OCI-LY7 (cell line): ENCODE data around the gene MRPL9. TPM values are rescaled to one million over a fixed set of nuclear protein-coding genes. Genes with fewer than 3 reads are reported as not detected.

Experiments
- BruUV-seq: library from RNA; stranded (reverse); fragments of 400-500 nt; replicated peaks from 2 replicates; lab custom pipeline; 2021; lab: Mats Ljungman, UMichigan
- CTCF ChIA-PET: fragments of 300-600 bp; sonication (Branson Sonifier 250); formaldehyde crosslinking; loops from one replicate; lab custom pipeline; 2022; ENCODE audit warnings: antibody characterized with exemption; ENCODE audit not compliant: unreplicated experiment; lab: Charles Lee
- POLR2A ChIA-PET: fragments of 300-600 bp; sonication (Branson Sonifier 250); formaldehyde crosslinking; loops from one replicate; lab custom pipeline; 2022; ENCODE audit warnings: antibody characterized with exemption; lab: Charles Lee
- DNase-seq: peaks from one replicate; pipeline ENCODE4 v3.0.0-alpha.2; 2015; ENCODE audit warnings: low spot score
- H2AFZ ChIP-seq: fragments of 200-600 bp; sonication (generic), shearing (Covaris generic); 2 replicates; pipeline ENCODE4 v1.6.1; 2014; ENCODE audit warnings: mild to moderate bottlenecking, antibody characterized with exemption, low read length, moderate library complexity
- H3K27ac ChIP-seq: fragments of 200-600 bp; sonication (generic); 2 replicates; pipeline ENCODE4 v1.5.1; 2014; ENCODE audit warnings: mixed run types, low read depth, mild to moderate bottlenecking, moderate library complexity, low read length, inconsistent platforms; ENCODE audit not compliant: poor library complexity, severe bottlenecking
- H3K36me3 ChIP-seq: fragments of 200-600 bp; sonication (generic); 2 replicates; pipeline ENCODE4 v1.6.1; 2014; ENCODE audit warnings: mild to moderate bottlenecking, antibody characterized with exemption, low read length, moderate library complexity, mixed read lengths; ENCODE audit not compliant: insufficient read depth
- H3K4me1 ChIP-seq: fragments of 200-600 bp; sonication (generic); 2 replicates; pipeline ENCODE4 v1.5.1; 2014; ENCODE audit warnings: mild to moderate bottlenecking, low read length; ENCODE audit not compliant: insufficient read depth, poor library complexity, severe bottlenecking
- H3K4me2 ChIP-seq: fragments of 200-600 bp; sonication (generic); 2 replicates; pipeline ENCODE4 v1.6.1; 2014; ENCODE audit warnings: mild to moderate bottlenecking, low read length
- H3K4me3 ChIP-seq: fragments of 200-600 bp; sonication (generic); 2 replicates; pipeline ENCODE4 v1.5.1; 2014; ENCODE audit warnings: mild to moderate bottlenecking, low read depth, low read length; ENCODE audit not compliant: poor library complexity, severe bottlenecking
- H3K79me2 ChIP-seq: fragments of 200-600 bp; sonication (generic); 2 replicates; pipeline ENCODE4 v1.6.1; 2016; ENCODE audit warnings: low read depth, mild to moderate bottlenecking, low read length, moderate library complexity, mixed read lengths; ENCODE audit not compliant: insufficient read depth
- H3K9me2 ChIP-seq: fragments of 200-600 bp; sonication (generic); 2 replicates; pipeline ENCODE4 v1.6.1; 2016; ENCODE audit warnings: mild to moderate bottlenecking, low read length, mixed read lengths; ENCODE audit not compliant: insufficient read depth
- H3K9me3 ChIP-seq: fragments of 200-600 bp; sonication (generic); 2 replicates; pipeline ENCODE4 v1.6.1; 2014; ENCODE audit warnings: mild to moderate bottlenecking, mixed run types, low read length, mixed read lengths
- H4K20me1 ChIP-seq: fragments of 200-600 bp; sonication (generic); 2 replicates; pipeline ENCODE4 v1.6.1; 2014; ENCODE audit warnings: mild to moderate bottlenecking, antibody characterized with exemption, low read length, moderate library complexity, mixed read lengths; ENCODE audit not compliant: insufficient read depth
- CTCF ChIP-seq: fragments of 200-600 bp; sonication (generic); conservative IDR thresholded peaks from 2 replicates; pipeline ENCODE4 v1.5.1; 2014; ENCODE audit warnings: mild to moderate bottlenecking, antibody characterized with exemption, low read length, moderate library complexity, mixed read lengths
- EZH2phosphoT487 ChIP-seq: fragments of 200-600 bp; sonication (generic); IDR thresholded peaks from 2 replicates; pipeline ENCODE4 v1.6.1; 2018; ENCODE audit warnings: low read depth, borderline replicate concordance, mild to moderate bottlenecking, mixed run types, antibody characterized with exemption, low read length, moderate library complexity, mixed read lengths
- intact Hi-C: fragments of 100-400 bp; cut with micrococcal nuclease; formaldehyde crosslinking; loops from one replicate; pipeline ENCODE4 v1.10.0; 2022; ENCODE audit not compliant: unreplicated experiment
- total RNA-seq, 2 experiments: library from RNA; depleted of rRNA in 1 of 2; stranded (reverse); fragments of >200 nt in 1 of 2; shearing (Covaris generic) in 1 of 2; gene quantifications; 2 replicates each; pipeline ENCODE4 v1.2.3, GENCODE V29; 2014 to 2022

Gene MRPL9
- total RNA-seq, 2 experiments from 2014 or later = 98.6 to 107 TPM

GRCh38 chr1:151803915-151804314, 40.6 kb upstream of the MRPL9 start:
- Histone ChIP-seq H2AFZ (no peak overlapping the region), H3K4me1 (peaks cover 8% of the 10 kb centered on the region), H3K9me2 (no peaks in the 10 kb centered on the region), H3K4me2 (no peak overlapping the region), H3K9me3 (no peaks in the 10 kb centered on the region), H3K36me3 (no peaks in the 10 kb centered on the region), H3K27ac (no peak overlapping the region), H3K79me2 (no peaks in the 10 kb centered on the region), H3K4me3 (no peak overlapping the region), H4K20me1 (no peaks in the 10 kb centered on the region)
- ChIA-PET POLR2A (interaction anchor here (1.5 kb wide), 1 partner anchor 15 kb away, joined by 3 read pairs; no protein-coding TSS in a partner anchor), CTCF (no interaction called here)
- no TSS peak for BruUV-seq
- DNase-seq = no peak
- TF ChIP-seq CTCF (no peak), EZH2phosphoT487 (no peak)
- intact Hi-C loops = no loop called here

- no peaks in the 10 kb centered on the region for H3K36me3 ChIP-seq
- DNase-seq = no peak
- H3K27ac ChIP-seq = no peak overlapping the region
- no peak overlapping the region for H2AFZ ChIP-seq
- no peaks in the 10 kb centered on the region for H4K20me1 ChIP-seq
- no peak for TF ChIP-seq CTCF
- TF ChIP-seq EZH2phosphoT487 = no peak
- H3K9me3 ChIP-seq = no peaks in the 10 kb centered on the region
- no peak overlapping the region for H3K4me2 ChIP-seq
- BruUV-seq = no TSS peak
- H3K9me2 ChIP-seq = no peaks in the 10 kb centered on the region
- intact Hi-C loops = no loop called here
- POLR2A ChIA-PET = no interaction called here
- CTCF ChIA-PET = no interaction called here
- H3K4me1 ChIP-seq = peaks cover 8% of the 10 kb centered on the region
- H3K79me2 ChIP-seq = no peaks in the 10 kb centered on the region
- H3K4me3 ChIP-seq = no peak overlapping the region
These were observed 39.9 kb upstream of the MRPL9 start for GRCh38 chr1:151803164-151803563.

- Histone ChIP-seq H3K9me2 (no peaks in the 10 kb centered on the region), H3K4me3 (no peak overlapping the region), H3K9me3 (no peaks in the 10 kb centered on the region), H4K20me1 (no peaks in the 10 kb centered on the region), H3K4me2 (no peak overlapping the region), H3K27ac (no peak overlapping the region), H3K36me3 (no peaks in the 10 kb centered on the region), H2AFZ (no peak overlapping the region), H3K4me1 (peaks cover 8% of the 10 kb centered on the region), H3K79me2 (no peaks in the 10 kb centered on the region)
- ChIA-PET POLR2A (no interaction called here), CTCF (no interaction called here)
- no TSS peak for BruUV-seq
- intact Hi-C loops = no loop called here
- no peak for DNase-seq
- TF ChIP-seq EZH2phosphoT487 (no peak), CTCF (no peak)
These were observed 39.1 kb upstream of the MRPL9 start for GRCh38 chr1:151802372-151802771.
